ENCODE results near the gene GRM8.

GRM8 gene

DNA sequence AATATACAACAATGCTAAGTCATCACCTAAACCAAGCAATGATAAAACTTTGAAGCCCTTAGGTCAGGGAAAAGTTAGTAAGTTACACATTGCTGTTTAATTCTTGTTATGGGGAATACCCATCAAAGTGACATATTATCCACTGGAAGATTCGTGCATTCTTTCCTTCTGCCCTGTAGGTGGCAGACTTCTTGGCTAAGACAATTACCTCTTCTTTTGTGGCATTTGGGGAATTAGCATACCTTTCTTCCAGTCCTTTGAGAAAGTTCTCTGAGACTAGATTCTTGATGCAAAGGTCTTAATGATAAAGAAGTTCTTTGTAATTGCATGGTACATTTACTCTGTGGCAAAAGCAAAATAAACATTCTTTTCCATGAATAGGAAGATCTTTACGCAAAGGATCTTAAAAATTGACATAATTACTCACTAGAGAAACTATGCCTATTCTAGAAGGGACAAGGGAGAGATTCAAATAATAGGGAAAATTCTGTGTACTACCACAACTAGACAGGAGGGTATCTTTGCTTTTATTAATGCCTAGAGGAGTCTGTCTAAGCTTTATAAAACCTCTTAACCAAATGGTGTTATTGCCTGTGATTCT, 395.9 kb downstream of the GRM8 start:
- H4K91ac ChIP-seq (ENCODE audit: low read length), result no peak overlapping the region
- no peak overlapping the region for H3K9ac ChIP-seq (ENCODE audit: low read length)
- H3K79me1 ChIP-seq (replicated peaks; ENCODE audit: low read length, poor library complexity, severe bottlenecking), result no peaks in the 10 kb centered on the region
- H3K4me3 ChIP-seq (ENCODE audit: insufficient read depth in 1 of 2, low read depth in 1 of 2, low read length in 2 of 2), result no peak overlapping the region
- H2BK120ac ChIP-seq (ENCODE audit: low read depth, low read length), result no peak overlapping the region
- no peak overlapping the region for H2BK12ac ChIP-seq (ENCODE audit: low read length in 2 of 2)
- H3K18ac ChIP-seq (ENCODE audit: low read depth in 1 of 2, low read length in 2 of 2), result no peak overlapping the region
- no peak overlapping the region for H3K4ac ChIP-seq (ENCODE audit: low read depth in 1 of 2, low read length in 2 of 2)
- H3K4me1 ChIP-seq (ENCODE audit: control insufficient read depth, insufficient read depth, low read depth, low read length), result no peaks in the 10 kb centered on the region
- H2BK5ac ChIP-seq (ENCODE audit: low read depth, low read length, poor library complexity, severe bottlenecking), result no peak overlapping the region
- 14% methylated on average over 1 of the region's 2 CpGs for WGBS
- DNase-seq, result no peak
- no peaks in the 10 kb centered on the region for H3K36me3 ChIP-seq (ENCODE audit: control insufficient read depth in 1 of 2, insufficient read depth in 2 of 2, low read depth in 1 of 2, low read length in 2 of 2)
- H2AFZ ChIP-seq (ENCODE audit: low read depth, low read length), result no peak overlapping the region
- no peak overlapping the region for H3K14ac ChIP-seq (ENCODE audit: low read length in 2 of 2)
- H3K27ac ChIP-seq (ENCODE audit: low read length, poor library complexity, severe bottlenecking), result no peak overlapping the region
- no peak overlapping the region for H4K8ac ChIP-seq (ENCODE audit: low read length)
- H2BK15ac ChIP-seq (ENCODE audit: low read depth, poor library complexity, severe bottlenecking), result no peak overlapping the region
- no peak overlapping the region for H3K4me2 ChIP-seq (ENCODE audit: low read length, poor library complexity, severe bottlenecking)
- no peak overlapping the region for H3K23ac ChIP-seq (ENCODE audit: low read length in 2 of 2)
- no peaks in the 10 kb centered on the region for H3K9me3 ChIP-seq (ENCODE audit: control insufficient read depth, low read length)
- no peaks in the 10 kb centered on the region for H3K27me3 ChIP-seq (ENCODE audit: control insufficient read depth in 1 of 2, insufficient read depth in 1 of 2, low read length in 2 of 2)
- no peak overlapping the region for H2AK5ac ChIP-seq (ENCODE audit: low read length, severe bottlenecking)

DNA sequence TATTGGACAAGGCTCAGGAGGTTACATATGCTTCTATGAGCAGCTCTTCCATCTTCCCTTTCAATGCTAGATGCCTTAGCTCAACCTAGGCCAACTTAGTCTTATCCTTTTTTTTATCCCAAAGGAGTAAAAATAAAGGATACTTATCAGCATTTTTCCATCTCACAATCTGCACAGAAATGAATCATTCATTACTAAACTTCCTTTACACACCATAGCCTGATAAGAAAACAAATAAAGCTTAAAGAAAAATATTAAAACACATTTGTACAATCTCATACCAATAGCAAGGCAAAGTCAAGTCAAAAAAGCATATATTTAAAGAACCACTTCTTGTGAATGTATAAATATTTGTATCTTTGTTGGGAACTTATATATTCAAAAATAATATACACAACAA, 407.4 kb downstream of the GRM8 start:
- Histone ChIP-seq H2BK15ac (ENCODE audit: low read depth, poor library complexity, severe bottlenecking) (no peak overlapping the region), H3K4me2 (ENCODE audit: low read length, poor library complexity, severe bottlenecking) (no peak overlapping the region), H3K79me1 (replicated peaks; ENCODE audit: low read length, poor library complexity, severe bottlenecking) (no peaks in the 10 kb centered on the region), H3K14ac (ENCODE audit: low read length in 2 of 2) (no peak overlapping the region), H3K18ac (ENCODE audit: low read depth in 1 of 2, low read length in 2 of 2) (no peak overlapping the region), H3K27ac (ENCODE audit: low read length, poor library complexity, severe bottlenecking) (no peak overlapping the region), H3K9me3 (ENCODE audit: control insufficient read depth, low read length) (no peaks in the 10 kb centered on the region), H4K91ac (ENCODE audit: low read length) (no peak overlapping the region), H3K4me1 (ENCODE audit: control insufficient read depth, insufficient read depth, low read depth, low read length) (no peaks in the 10 kb centered on the region), H2AK5ac (ENCODE audit: low read length, severe bottlenecking) (no peak overlapping the region), H2AFZ (ENCODE audit: low read depth, low read length) (no peak overlapping the region), H3K27me3 (ENCODE audit: control insufficient read depth in 1 of 2, insufficient read depth in 1 of 2, low read length in 2 of 2) (no peaks in the 10 kb centered on the region), H2BK12ac (ENCODE audit: low read length in 2 of 2) (no peak overlapping the region), H3K4me3 (ENCODE audit: insufficient read depth in 1 of 2, low read depth in 1 of 2, low read length in 2 of 2) (no peak overlapping the region), H2BK120ac (ENCODE audit: low read depth, low read length) (no peak overlapping the region), H4K8ac (ENCODE audit: low read length) (no peak overlapping the region), H2BK5ac (ENCODE audit: low read depth, low read length, poor library complexity, severe bottlenecking) (no peak overlapping the region), H3K4ac (ENCODE audit: low read depth in 1 of 2, low read length in 2 of 2) (no peak overlapping the region), H3K36me3 (ENCODE audit: control insufficient read depth in 1 of 2, insufficient read depth in 2 of 2, low read depth in 1 of 2, low read length in 2 of 2) (no peaks in the 10 kb centered on the region), H3K23ac (ENCODE audit: low read length in 2 of 2) (no peak overlapping the region), H3K9ac (ENCODE audit: low read length) (no peak overlapping the region)
- no peak for DNase-seq

DNA sequence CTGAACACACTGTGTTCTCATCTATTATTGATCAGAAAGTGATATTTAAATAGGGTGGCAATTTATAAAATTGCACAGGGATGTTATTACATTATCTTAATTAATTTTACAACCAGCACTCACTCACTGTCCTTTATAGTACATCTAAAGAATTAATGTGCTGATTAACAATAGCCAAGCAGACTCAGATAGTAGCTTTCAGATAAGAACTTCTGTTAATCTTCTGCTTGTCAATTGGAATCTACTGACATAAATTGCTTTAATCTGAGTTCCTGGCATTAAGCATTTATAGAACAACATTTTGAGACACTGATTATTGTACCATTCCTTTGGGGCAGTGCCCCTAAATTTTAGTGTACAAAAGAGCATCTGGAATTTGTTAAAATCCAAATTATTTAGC, 408.9 kb downstream of the GRM8 start:
- no peak overlapping the region for H3K9ac ChIP-seq (ENCODE audit: low read length)
- H4K8ac ChIP-seq (ENCODE audit: low read length), result no peak overlapping the region
- H3K4me2 ChIP-seq (ENCODE audit: low read length, poor library complexity, severe bottlenecking), result no peak overlapping the region
- no peak overlapping the region for H2AK5ac ChIP-seq (ENCODE audit: low read length, severe bottlenecking)
- no peak overlapping the region for H2AFZ ChIP-seq (ENCODE audit: low read depth, low read length)
- H2BK120ac ChIP-seq (ENCODE audit: low read depth, low read length), result no peak overlapping the region
- H3K23ac ChIP-seq (ENCODE audit: low read length in 2 of 2), result no peak overlapping the region
- no peak overlapping the region for H3K14ac ChIP-seq (ENCODE audit: low read length in 2 of 2)
- no peak overlapping the region for H2BK5ac ChIP-seq (ENCODE audit: low read depth, low read length, poor library complexity, severe bottlenecking)
- H3K4ac ChIP-seq (ENCODE audit: low read depth in 1 of 2, low read length in 2 of 2), result no peak overlapping the region
- no peaks in the 10 kb centered on the region for H3K79me1 ChIP-seq (replicated peaks; ENCODE audit: low read length, poor library complexity, severe bottlenecking)
- H4K91ac ChIP-seq (ENCODE audit: low read length), result no peak overlapping the region
- no peak overlapping the region for H2BK15ac ChIP-seq (ENCODE audit: low read depth, poor library complexity, severe bottlenecking)
- H3K36me3 ChIP-seq (ENCODE audit: control insufficient read depth in 1 of 2, insufficient read depth in 2 of 2, low read depth in 1 of 2, low read length in 2 of 2), result no peaks in the 10 kb centered on the region
- H3K18ac ChIP-seq (ENCODE audit: low read depth in 1 of 2, low read length in 2 of 2), result no peak overlapping the region
- no peak overlapping the region for H2BK12ac ChIP-seq (ENCODE audit: low read length in 2 of 2)
- no peaks in the 10 kb centered on the region for H3K9me3 ChIP-seq (ENCODE audit: control insufficient read depth, low read length)
- H3K4me1 ChIP-seq (ENCODE audit: control insufficient read depth, insufficient read depth, low read depth, low read length), result no peaks in the 10 kb centered on the region
- no peak overlapping the region for H3K27ac ChIP-seq (ENCODE audit: low read length, poor library complexity, severe bottlenecking)
- H3K27me3 ChIP-seq (ENCODE audit: control insufficient read depth in 1 of 2, insufficient read depth in 1 of 2, low read length in 2 of 2), result no peaks in the 10 kb centered on the region
- H3K4me3 ChIP-seq (ENCODE audit: insufficient read depth in 1 of 2, low read depth in 1 of 2, low read length in 2 of 2), result no peak overlapping the region
- DNase-seq, result no peak

DNA sequence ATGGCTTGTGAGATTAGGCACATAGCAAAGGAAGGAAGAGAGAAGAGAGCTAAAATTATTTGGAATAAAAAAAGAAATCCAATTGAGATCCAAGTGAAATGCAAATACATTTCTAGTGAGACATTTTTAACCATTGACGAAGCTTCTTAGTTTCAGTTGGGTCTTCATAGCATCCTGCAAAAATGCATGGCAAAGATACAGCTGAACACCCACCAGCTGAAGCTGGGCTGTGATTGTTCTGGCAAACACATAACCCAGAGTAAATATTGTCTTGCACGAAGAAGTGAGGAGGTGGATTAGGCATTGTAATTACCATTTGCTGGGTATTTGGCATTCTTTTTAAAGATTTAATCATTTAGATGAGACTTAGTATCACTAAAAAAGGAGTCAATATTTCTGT, 409.4 kb downstream of the GRM8 start:
- no peak overlapping the region for H2AK5ac ChIP-seq (ENCODE audit: low read length, severe bottlenecking)
- WGBS, result 63% methylated on average over 2 of the region's 2 CpGs

More for the DNA sequence above, 409.4 kb downstream of the GRM8 start:
- DNase-seq, result no peak
- no peaks in the 10 kb centered on the region for H3K4me1 ChIP-seq (ENCODE audit: control insufficient read depth, insufficient read depth, low read depth, low read length)
- no peak overlapping the region for H2BK12ac ChIP-seq (ENCODE audit: low read length in 2 of 2)
- no peak overlapping the region for H3K23ac ChIP-seq (ENCODE audit: low read length in 2 of 2)
- no peak overlapping the region for H3K4me2 ChIP-seq (ENCODE audit: low read length, poor library complexity, severe bottlenecking)
- no peak overlapping the region for H3K9ac ChIP-seq (ENCODE audit: low read length)
- H3K4ac ChIP-seq (ENCODE audit: low read depth in 1 of 2, low read length in 2 of 2), result no peak overlapping the region
- H3K27me3 ChIP-seq (ENCODE audit: control insufficient read depth in 1 of 2, insufficient read depth in 1 of 2, low read length in 2 of 2), result no peaks in the 10 kb centered on the region
- no peak overlapping the region for H4K8ac ChIP-seq (ENCODE audit: low read length)
- no peak overlapping the region for H3K18ac ChIP-seq (ENCODE audit: low read depth in 1 of 2, low read length in 2 of 2)
- H2BK5ac ChIP-seq (ENCODE audit: low read depth, low read length, poor library complexity, severe bottlenecking), result no peak overlapping the region
- H2AFZ ChIP-seq (ENCODE audit: low read depth, low read length), result no peak overlapping the region
- H3K36me3 ChIP-seq (ENCODE audit: control insufficient read depth in 1 of 2, insufficient read depth in 2 of 2, low read depth in 1 of 2, low read length in 2 of 2), result no peaks in the 10 kb centered on the region
- H3K79me1 ChIP-seq (replicated peaks; ENCODE audit: low read length, poor library complexity, severe bottlenecking), result no peaks in the 10 kb centered on the region
- H3K14ac ChIP-seq (ENCODE audit: low read length in 2 of 2), result no peak overlapping the region
- no peak overlapping the region for H3K4me3 ChIP-seq (ENCODE audit: insufficient read depth in 1 of 2, low read depth in 1 of 2, low read length in 2 of 2)
- H3K9me3 ChIP-seq (ENCODE audit: control insufficient read depth, low read length), result no peaks in the 10 kb centered on the region
- H3K27ac ChIP-seq (ENCODE audit: low read length, poor library complexity, severe bottlenecking), result no peak overlapping the region
- H2BK120ac ChIP-seq (ENCODE audit: low read depth, low read length), result no peak overlapping the region
- H2BK15ac ChIP-seq (ENCODE audit: low read depth, poor library complexity, severe bottlenecking), result no peak overlapping the region
- H4K91ac ChIP-seq (ENCODE audit: low read length), result no peak overlapping the region

All from mesenchymal stem cell (in vitro differentiated cells and primary cell).